Spleen (tissue), 11 donors: ENCODE data around the gene NHERF2. TPM values are rescaled to one million over a fixed set of nuclear protein-coding genes. Genes with fewer than 3 reads are reported as not detected.

Experiments used
- DNase-seq: peaks from one replicate; pipeline ENCODE4 v3.0.0-alpha.2; 2020
- H3K27ac ChIP-seq, 8 donors: fragments of 200-600 bp; sonication (generic) in 7 of 8; 1 replicate in 4 of 8; 2 replicates in 4 of 8; pipeline versions ENCODE4 v1.5.0 to v1.8.0; 2016 to 2021; ENCODE audit warnings: inconsistent platforms in 4 of 8, mild to moderate bottlenecking in 4 of 8, moderate library complexity in 1 of 8
- H3K27me3 ChIP-seq, 7 donors: fragments of 200-600 bp; sonication (generic) in 6 of 7; replicated peaks in 1 of 7; 1 replicate in 4 of 7; 2 replicates in 3 of 7; pipeline versions ENCODE4 v1.5.0 to v1.8.0; 2016 to 2021; ENCODE audit warnings: inconsistent platforms in 3 of 7, mild to moderate bottlenecking in 1 of 7
- H3K36me3 ChIP-seq, 6 donors: fragments of 200-600 bp; sonication (generic) in 5 of 6; 1 replicate in 4 of 6; 2 replicates in 2 of 6; pipeline versions ENCODE4 v1.5.0 to v1.8.0; 2016 to 2021; ENCODE audit warnings: inconsistent platforms in 2 of 6
- H3K4me1 ChIP-seq, 6 donors: fragments of 200-600 bp; sonication (generic) in 5 of 6; 1 replicate in 3 of 6; 2 replicates in 3 of 6; pipeline versions ENCODE4 v1.5.0 to v1.8.0; 2016 to 2021; ENCODE audit warnings: inconsistent platforms in 3 of 6
- H3K4me3 ChIP-seq, 8 donors: fragments of 200-600 bp; sonication (generic) in 7 of 8; 1 replicate in 4 of 8; 2 replicates in 4 of 8; pipeline versions ENCODE4 v1.5.0 to v1.8.0; 2016 to 2021; ENCODE audit warnings: inconsistent platforms in 4 of 8, mild to moderate bottlenecking in 4 of 8, moderate library complexity in 2 of 8
- H3K9me3 ChIP-seq, 8 donors: fragments of 200-600 bp; sonication (generic) in 7 of 8; 1 replicate in 4 of 8; 2 replicates in 4 of 8; pipeline versions ENCODE4 v1.5.0 to v1.8.0; 2016 to 2021; ENCODE audit warnings: inconsistent platforms in 4 of 8
- CTCF ChIP-seq, 11 experiments: fragments of 200-600 bp in 7 of 11; fragments of 450-650 bp in 4 of 11; sonication (generic) in 4 of 11; IDR thresholded peaks in 8 of 11; conservative IDR thresholded peaks in 3 of 11; 1 replicate in 7 of 11; 2 replicates in 4 of 11; pipeline versions ENCODE4 v1.4.0 to v1.8.0; 2016 to 2021; ENCODE audit warnings: antibody characterized with exemption in 11 of 11, inconsistent platforms in 4 of 11, mild to moderate bottlenecking in 1 of 11
- POLR2A ChIP-seq, 3 donors: fragments of 450-650 bp; IDR thresholded peaks; one replicate each; pipeline ENCODE4 v1.5.1; 2017; ENCODE audit warnings: antibody characterized with exemption in 3 of 3, mild to moderate bottlenecking in 1 of 3
- POLR2AphosphoS5 ChIP-seq, 3 donors: sonication (generic); formaldehyde crosslinking; IDR thresholded peaks; one replicate each; pipeline ENCODE4 v1.5.1; 2017; ENCODE audit warnings: antibody characterized with exemption in 3 of 3
- WGBS, 5 donors: extraction: QIAGEN DNeasy Blood & Tissue Kit in 3 of 5; methylation state at CpG; one replicate each; pipeline versions ENCODE4 v1.1.5 to v1.1.7; 2013 to 2018; 5-methylcytosine and 5-hydroxymethylcytosine counted together
- intact Hi-C: fragments of 100-400 bp; cut with DNase I; formaldehyde crosslinking; loops from one replicate; pipeline ENCODE4 v1.15.0; 2023; ENCODE audit warnings: low total_unique reads
- polyA plus RNA-seq, 3 donors: library from polyadenylated mRNA; stranded (reverse); fragments of 200-250 nt; gene quantifications; one replicate each; pipeline ENCODE4 v1.2.1, GENCODE V29; 2013
- total RNA-seq, 7 donors: library from RNA; depleted of rRNA in 3 of 7; stranded (reverse); fragments of >200 nt in 3 of 7; fragmentation: NEBNext Ultra II Directional in 4 of 7; extraction: Animal tissue kit (Norgen Biotek cat#: 25700) in 4 of 7; gene quantifications; one replicate each; pipeline versions ENCODE4 v1.1.0 to v1.2.1, GENCODE V29; 2016 to 2021
- donor health status: healthy with polysubstance abuse.
- donor health status: DM: no; HTN: no; CAD: no; lungs with moderate emphysema.
- donor health status: DM: no; HTN: no; CAD: no.
- donor health status: Bipolar disorder and iron deficiency.
- donor health status: healthy.
- donor health status: DM: no; HTN: no; CAD: no.
- donor health status: DM: yes; HTN: yes; CAD: no.

NHERF2 gene
- total and polyA plus RNA-seq, 10 donors: 62.4 to 218 (median 112) TPM

GRCh38 chr16:2082983-2083364, 56.3 kb downstream of the NHERF2 start:
- intact Hi-C loops: no loop called here
- no peak for DNase-seq
- peaks cover 0 to 100% (median 95%) of the 10 kb centered on the region in 6 donors for H3K36me3 ChIP-seq
- H3K4me1 ChIP-seq: peaks cover 0 to 38% (median 15%) of the 10 kb centered on the region in 6 donors
- no peaks in the 10 kb centered on the region for H3K27me3 ChIP-seq
- H3K27ac ChIP-seq: peak overlapping the region in 4 of 8 donors; percentile 33 to 63 (median 53)
- WGBS, 5 donors: 53 to 64% (median 59%) methylated on average over 15 to 16 of the region's 16 CpGs
- TF ChIP-seq CTCF (IDR thresholded peaks at IDR 0.05 in 8 of 11, conservative IDR thresholded peaks at IDR 0.05 in 3 of 11): no peak
- TF ChIP-seq POLR2AphosphoS5 (IDR thresholded peaks at IDR 0.05): peak in 2 of 3 donors; percentile 12 to 19
- H3K9me3 ChIP-seq: no peaks in the 10 kb centered on the region
- no peak overlapping the region for H3K4me3 ChIP-seq

GRCh38 chr16:2083409-2083808, 56.7 kb downstream of the NHERF2 start:
- TF ChIP-seq CTCF (IDR thresholded peaks at IDR 0.05 in 8 of 11, conservative IDR thresholded peaks at IDR 0.05 in 3 of 11) (no peak), POLR2A (IDR thresholded peaks at IDR 0.05) (no peak), POLR2AphosphoS5 (IDR thresholded peaks at IDR 0.05) (no peak)
- Histone ChIP-seq H3K4me3 (no peak overlapping the region), H3K9me3 (no peaks in the 10 kb centered on the region), H3K4me1 (peaks cover 0 to 38% (median 15%) of the 10 kb centered on the region in 6 donors), H3K27ac (peak overlapping the region in 4 of 8 donors; percentile 33 to 63 (median 53)), H3K36me3 (peaks cover 0 to 100% (median 97%) of the 10 kb centered on the region in 6 donors), H3K27me3 (no peaks in the 10 kb centered on the region)
- intact Hi-C loops: no loop called here
- 84 to 93% (median 88%) methylated on average over 12 to 19 of the region's 19 CpGs for WGBS, 5 donors
- no peak for DNase-seq

GRCh38 chr16:2083876-2084780, 57.4 kb downstream of the NHERF2 start:
- no peaks in the 10 kb centered on the region for H3K9me3 ChIP-seq
- H3K27me3 ChIP-seq: no peaks in the 10 kb centered on the region
- peak in 1 of 3 donors; percentile 4 for TF ChIP-seq POLR2AphosphoS5 (IDR thresholded peaks at IDR 0.05)
- no peak for TF ChIP-seq CTCF (IDR thresholded peaks at IDR 0.05 in 8 of 11, conservative IDR thresholded peaks at IDR 0.05 in 3 of 11)
- DNase-seq: no peak
- peak overlapping the region in 2 of 8 donors; percentile 33 to 57 for H3K27ac ChIP-seq
- H3K4me1 ChIP-seq: peaks cover 0 to 41% (median 15%) of the 10 kb centered on the region in 6 donors
- intact Hi-C loops: no loop called here
- WGBS, 5 donors: 93 to 95% (median 94%) methylated on average over 32 to 44 of the region's 44 CpGs
- H3K36me3 ChIP-seq: peaks cover 0 to 100% (median 97%) of the 10 kb centered on the region in 6 donors
- no peak overlapping the region for H3K4me3 ChIP-seq
